ENCODE measurements around the gene ASIC5.
"Not testable (repeated sequence)": the region's sequence is repeated elsewhere in the genome, so short reads cannot be mapped to it uniquely, and the experiment has no call there.

ASIC5 gene, protein sequence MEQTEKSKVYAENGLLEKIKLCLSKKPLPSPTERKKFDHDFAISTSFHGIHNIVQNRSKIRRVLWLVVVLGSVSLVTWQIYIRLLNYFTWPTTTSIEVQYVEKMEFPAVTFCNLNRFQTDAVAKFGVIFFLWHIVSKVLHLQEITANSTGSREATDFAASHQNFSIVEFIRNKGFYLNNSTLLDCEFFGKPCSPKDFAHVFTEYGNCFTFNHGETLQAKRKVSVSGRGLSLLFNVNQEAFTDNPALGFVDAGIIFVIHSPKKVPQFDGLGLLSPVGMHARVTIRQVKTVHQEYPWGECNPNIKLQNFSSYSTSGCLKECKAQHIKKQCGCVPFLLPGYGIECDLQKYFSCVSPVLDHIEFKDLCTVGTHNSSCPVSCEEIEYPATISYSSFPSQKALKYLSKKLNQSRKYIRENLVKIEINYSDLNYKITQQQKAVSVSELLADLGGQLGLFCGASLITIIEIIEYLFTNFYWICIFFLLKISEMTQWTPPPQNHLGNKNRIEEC

DNA sequence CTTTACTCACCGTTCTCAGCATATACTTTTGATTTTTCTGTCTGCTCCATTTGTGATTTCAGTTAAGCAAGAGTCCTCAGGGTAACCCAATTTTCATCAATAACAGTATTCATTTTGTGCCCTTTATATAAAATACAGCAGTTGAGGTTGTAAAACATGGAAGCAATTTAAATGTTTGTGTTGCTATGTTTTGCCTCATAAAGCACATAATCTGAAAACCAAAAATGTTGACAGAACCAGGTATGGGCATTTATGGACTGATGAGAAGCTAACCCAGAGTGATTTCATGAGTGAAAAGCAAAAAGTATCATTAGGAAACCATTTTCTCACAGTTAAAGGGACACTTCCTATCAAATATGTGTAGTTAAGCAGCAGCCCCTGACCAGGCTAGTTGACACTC, at the start of gene ASIC5:
Gene ASIC5, minus strand, starts transcription at position 101 of the 400 bp plus-strand sequence. Its CDS starts 51 bp downstream, at position 50.
- DNase-seq (ENCODE audit: low read depth in 2 of 2), result no peak

DNA sequence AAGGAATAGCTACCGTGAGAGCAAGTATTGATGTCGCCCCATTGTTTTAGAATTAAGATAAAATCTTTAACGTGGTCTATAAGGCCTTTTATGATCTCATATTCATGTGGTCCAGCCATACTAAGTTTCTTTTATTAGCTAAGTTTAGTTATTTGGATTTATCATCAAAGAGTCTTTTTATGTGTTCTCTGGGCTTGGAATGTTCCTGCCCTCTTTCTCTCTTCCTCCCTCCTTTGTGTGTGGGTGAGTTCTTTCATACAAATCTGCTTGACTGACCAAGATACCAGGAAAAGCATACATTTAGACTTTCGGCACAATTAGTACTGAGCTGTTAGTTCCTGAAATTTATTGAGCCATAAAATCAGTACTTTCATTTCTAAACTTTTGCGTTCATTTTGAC, 48.7 kb upstream of the ASIC5 start:
- no peak for DNase-seq (ENCODE audit: low read depth in 2 of 2)

DNA sequence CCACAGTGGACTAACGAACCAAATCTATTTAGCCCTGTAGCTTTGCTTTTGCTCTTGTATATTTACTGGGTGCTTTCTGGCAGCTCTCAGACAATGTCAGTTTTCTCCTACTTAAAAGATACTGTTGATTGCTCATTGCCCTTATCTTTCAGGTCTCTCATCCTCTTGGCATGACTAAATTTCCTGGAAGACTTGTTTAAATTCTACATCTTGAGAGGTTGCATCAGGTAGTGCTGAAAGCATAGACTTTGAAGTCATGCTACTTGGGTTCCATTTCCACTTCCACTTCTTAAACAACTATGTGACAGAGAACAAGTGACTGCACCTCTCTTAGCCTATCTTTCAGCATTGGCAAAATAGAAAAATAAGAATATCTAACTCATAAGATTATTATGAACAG, 45.8 kb upstream of the ASIC5 start:
- no peak for DNase-seq (ENCODE audit: low read depth in 2 of 2)

DNA sequence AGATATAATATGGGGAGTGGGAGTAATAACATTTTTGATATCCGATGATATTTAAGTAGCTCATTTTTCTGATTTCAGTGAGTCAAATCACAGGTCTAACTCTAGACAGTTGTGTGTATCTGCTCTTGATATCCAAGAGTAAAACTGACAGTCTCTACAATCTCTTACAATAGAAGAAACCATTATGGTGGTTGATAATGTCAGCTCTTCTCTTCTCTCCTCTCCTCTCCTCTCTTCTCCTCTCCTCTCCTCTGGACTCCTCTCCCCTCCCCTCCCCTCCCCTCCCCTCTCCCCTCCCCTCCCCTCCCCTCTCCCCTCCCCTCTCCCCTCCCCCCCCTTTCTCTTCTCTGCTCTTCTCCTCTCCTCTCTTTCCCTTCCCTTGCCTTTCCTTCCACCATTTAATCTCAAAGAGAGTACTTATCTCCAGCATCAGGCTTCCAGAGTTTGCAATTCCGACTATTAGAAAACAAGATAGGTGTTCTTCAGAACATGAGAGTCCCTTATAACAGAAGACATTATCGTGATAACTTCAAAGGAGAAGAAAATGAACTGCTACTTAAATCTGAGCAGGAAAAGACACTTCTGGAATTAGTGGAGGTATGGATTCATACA, 43.6 kb upstream of the ASIC5 start:
- DNase-seq (ENCODE audit: low read depth in 2 of 2), result no peak

DNA sequence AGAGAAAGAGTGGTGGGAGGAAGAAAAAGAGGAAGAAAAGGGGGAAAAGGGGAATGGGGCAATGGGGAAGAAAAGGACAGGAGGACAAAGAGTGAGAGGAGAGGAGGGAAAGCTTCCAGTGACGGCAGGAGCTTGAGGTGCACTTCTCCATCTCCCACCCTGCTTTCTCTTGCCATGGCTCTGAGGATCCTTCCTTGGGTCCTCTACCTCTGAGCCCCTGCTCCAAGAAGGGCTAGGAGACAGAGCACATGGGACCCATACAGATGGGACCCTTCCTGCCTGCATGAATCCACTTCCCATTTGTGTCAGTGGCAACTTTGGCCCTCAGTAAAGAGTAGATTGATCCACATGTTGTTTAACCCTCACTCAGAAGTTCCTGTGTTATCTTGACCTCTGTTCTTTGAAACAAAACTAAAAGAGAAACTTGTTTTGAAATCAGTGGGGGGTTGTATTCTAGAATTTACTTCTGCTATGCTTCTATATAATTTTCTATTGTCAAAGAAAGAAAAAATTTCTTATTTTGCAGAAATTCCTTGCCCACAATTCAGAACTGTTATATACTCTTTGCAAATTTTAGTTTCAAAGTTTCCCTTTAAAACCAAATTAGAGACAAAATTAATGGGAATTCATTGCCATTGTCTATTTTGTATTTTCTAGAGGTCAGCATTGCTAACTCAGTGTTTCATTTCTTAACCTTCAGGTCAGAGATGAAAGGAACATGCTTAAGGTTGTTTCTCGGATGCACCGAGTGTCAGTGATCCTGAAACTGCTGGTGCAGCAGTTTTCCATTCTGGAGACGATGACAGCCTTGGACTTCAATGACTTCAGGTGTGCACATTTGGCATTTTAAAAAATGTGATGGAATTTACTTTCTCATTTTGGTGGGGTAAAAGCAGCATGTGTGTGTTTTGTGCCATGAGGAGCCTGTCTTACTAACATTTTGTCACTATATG, 42.4 kb upstream of the ASIC5 start:
- DNase-seq (ENCODE audit: low read depth in 2 of 2), result no peak

DNA sequence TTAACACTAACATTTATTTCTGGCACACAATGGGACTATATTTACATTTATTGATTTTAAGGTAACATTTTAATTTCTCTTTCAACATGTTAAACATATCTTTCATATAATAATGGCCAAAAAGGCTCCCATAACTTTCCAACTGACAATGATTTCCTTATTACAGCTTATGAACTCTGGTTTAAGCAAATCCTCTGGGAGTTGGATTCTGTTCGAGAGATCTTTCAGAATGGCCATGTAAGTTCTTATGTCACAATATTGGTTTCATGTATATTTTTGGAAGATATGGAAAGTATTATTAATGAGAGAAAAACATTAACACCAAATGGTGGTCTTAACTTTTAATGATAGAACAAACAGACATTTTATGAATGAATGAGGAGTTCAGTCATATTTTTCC, 41.5 kb upstream of the ASIC5 start:
- DNase-seq (ENCODE audit: low read depth in 2 of 2), result no peak

DNA sequence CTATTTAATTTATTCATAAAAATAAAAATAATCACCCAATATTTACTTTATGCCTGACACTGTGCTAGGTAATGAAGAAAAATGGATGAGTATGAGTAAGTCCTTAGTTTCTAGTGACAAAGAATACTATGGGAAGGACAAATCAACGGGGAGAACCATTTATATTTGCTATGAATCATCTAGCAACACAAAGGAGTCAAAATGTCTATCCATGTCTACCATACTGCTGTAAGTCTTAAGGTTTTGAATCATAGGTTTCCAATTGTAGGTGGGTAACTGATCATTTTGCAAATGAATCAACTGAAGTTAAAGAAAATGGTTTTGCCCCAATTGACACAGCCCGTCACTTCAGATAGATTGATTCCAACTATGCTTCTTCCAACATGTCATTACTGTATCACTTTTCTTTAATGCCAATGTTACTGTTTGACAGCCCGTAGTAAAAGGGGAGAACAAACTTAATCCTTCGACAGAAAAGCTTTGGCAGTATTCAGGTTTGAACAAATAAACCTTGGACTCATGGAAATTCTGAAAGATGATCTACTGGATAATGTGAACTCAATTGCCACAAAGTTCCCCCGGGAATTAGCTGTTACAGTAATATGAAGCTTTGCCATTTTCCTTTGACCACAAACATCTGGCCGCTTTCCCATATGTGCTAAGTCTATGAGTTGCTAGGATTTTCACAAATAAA, 40.6 kb upstream of the ASIC5 start:
- no peak for DNase-seq (ENCODE audit: low read depth in 2 of 2)

DNA sequence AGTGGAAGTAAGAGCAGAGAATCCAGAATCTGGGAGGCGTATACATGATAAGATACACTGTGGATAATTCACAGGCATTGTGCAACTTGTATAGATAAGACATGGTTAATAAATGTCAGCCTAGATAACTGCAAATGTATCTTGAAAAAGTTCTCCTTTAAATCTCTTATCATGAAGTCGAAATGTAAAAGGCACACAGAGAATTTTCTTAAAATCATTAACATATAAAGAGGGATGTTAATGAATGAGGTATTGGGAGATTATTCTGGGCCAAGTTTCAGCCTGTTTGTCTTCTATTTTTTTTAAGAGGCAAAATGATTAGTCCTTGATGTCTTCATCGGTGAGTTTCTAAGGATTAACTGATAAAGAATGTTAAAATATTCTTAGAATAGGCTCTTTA, 38.3 kb upstream of the ASIC5 start:
- DNase-seq (ENCODE audit: low read depth in 2 of 2), result no peak

DNA sequence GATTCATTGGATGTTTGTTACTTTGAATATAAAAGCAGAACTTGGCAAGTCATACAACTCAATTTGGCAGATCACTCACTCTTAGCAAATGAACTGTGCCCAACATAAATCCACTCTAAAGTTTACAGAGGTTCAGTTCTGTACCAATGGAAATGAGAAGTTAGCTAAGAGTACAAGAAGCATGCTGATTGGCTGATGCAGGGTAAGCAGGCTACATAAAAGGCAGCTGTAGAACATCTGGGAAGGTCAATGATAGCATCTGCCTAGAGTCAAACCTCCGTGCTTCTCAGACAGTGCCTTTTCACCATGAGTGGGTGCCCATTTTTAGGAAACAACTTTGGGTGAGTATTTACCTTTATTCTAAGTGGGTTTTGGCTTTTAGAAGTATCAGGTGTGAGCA, 37.4 kb upstream of the ASIC5 start, which contains the start of gene TDO2:
Gene TDO2, plus strand, starts transcription at position 244 of the 400 bp plus-strand sequence. Its CDS starts 63 bp downstream, at position 307.
- no peak for DNase-seq (ENCODE audit: low read depth in 2 of 2)

DNA sequence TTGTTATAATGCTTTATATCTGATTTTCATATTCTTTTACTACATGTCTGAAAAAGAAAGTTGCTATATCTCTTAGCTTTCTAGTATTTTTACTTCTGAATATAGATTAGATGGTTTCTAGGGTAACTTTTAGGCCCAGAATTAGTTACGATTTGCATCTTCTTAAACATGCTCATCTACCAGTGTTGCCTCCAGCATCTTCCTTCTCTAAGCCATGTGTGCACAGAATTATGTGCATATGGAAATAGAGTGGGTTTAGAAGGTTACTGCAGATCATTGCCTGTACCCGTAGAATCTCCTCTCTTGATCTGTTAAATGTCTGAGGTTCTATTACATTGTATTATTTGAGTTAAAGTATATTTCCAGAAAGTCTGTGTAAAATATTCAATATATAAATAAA, 34.9 kb upstream of the ASIC5 start:
- no peak for DNase-seq (ENCODE audit: low read depth in 2 of 2)

DNA sequence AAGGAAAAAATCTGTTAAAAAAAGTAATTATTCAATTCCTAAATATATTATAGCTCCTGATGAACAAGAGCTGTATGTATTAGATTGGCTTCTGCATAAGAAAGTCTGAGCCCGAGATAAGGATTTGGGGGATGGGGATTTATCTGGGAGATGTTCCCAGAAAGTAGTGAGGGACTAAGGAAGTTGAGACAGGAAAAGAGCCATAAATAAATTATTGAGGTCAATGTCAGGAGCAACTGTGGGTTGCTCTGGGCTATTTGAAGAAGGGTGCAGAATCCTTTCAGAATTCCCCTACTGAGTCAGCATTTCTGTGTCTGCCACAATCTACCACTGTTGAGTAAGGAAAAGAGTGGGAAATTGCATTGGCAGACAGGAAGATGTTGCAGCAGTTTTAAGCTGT, 34.3 kb upstream of the ASIC5 start:
- DNase-seq (ENCODE audit: low read depth in 2 of 2), result no peak

DNA sequence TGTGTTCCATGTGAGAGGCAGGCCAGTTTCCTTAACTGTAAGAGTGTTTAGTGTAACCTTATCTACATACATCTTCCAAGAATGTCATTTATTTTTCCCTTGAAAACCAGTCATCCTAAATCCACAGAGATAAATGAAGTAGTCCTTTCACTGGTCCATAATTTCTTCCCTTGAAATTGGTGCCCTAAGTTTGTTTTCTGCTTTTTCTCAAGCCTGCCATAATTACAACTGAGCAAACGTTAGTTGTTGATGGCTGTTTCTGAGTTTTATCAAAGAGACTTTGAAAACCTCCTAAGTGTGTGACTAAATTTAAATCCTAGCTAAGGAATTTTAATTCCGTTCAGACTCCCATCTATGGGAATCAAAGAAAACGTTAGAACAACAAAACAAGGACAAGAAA, 33.8 kb upstream of the ASIC5 start:
- DNase-seq (ENCODE audit: low read depth in 2 of 2), result no peak

DNA sequence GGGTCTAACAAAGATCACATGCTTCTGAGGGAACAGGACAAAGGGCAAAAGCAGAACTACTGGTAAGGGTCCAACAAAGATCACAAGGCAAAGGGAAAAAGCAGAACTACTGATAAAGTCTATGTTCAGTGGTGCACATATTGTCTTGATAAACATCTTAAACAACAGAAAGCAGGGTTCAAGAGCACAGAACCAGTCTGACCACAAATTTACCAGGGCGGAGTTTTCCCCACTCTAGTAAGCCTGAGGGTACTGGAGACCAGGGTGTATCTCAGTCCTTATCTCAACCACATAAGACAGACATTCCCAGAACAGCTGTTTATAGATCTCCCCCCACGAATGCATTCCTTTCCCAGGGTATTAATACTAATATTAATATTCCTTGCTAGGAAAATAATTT, 32.3 kb upstream of the ASIC5 start:
- DNase-seq (ENCODE audit: low read depth in 2 of 2), result not testable (repeated sequence)

DNA sequence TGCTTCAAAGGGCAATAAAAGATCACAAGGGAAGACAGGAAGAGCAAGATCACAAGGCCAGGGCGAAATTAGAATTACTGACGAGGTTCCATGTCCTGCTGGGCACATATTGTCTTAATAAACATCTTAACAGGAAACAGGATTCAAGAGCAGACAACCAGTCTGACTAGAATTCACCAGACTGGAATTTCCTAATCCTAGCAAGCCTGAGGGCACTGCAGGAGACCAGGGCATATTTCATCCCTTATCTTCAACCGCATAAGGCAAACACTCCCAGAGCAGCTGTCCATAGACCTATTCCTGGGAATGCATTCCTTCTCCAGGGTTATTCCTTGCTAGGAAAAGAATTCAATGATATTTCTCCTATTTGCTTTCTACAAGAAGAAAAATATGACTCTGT, 25.0 kb upstream of the ASIC5 start:
- DNase-seq (ENCODE audit: low read depth in 2 of 2), result no peak

DNA sequence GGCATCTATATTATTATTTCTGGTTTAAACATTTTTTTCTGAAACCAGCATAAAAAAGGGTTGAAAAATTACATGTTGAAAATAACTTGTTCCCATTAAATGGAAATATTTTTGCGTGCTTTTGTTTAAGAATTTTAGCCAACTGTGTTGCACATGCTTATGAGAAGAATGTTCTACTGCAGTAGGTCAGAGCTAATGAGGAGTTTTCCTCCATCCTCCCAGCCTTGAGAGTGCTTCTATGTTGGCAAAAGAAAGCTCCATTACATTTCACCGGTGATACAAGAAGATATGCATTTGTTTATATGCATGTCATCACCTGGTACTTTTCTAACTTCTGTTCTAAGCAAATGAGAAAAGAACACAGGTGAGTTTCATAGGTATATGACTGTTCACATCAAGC, 23.9 kb upstream of the ASIC5 start:
- no peak for DNase-seq (ENCODE audit: low read depth in 2 of 2)

DNA sequence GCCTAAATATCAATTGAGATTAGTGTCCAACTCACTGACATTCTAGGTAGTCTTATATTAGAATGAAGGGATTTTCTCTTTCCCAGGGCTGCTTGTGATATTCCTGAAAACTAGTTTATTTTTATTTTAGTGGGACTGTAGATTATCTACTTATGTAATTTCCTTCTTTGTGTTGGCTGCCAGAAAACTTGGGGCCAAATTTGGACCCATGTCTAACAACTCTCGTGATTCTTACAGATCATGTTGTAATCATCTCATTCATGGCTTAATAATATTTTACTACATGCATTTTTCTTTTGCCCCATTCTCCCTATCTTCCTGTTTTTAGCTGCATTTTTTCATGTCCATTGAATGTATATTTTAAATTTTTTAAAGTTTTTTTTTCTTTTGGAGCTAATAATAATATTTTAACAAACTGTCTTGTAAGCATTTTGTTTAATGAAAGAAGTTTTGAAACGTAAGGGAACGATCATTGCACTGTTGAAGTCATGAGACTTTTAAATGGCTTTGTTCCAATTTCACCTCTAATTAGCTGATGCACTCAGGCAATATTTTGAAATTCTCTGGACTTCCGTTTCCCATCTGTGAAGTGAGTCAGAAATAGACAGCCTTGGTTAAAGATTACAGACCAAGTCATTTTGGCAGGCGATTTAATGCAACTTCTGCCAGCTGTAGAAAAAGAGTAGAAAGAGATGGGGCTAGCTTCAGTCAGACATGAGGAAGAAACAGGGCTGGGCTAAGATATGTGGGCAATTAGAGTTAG, 23.1 kb upstream of the ASIC5 start:
- no peak for DNase-seq (ENCODE audit: low read depth in 2 of 2)

DNA sequence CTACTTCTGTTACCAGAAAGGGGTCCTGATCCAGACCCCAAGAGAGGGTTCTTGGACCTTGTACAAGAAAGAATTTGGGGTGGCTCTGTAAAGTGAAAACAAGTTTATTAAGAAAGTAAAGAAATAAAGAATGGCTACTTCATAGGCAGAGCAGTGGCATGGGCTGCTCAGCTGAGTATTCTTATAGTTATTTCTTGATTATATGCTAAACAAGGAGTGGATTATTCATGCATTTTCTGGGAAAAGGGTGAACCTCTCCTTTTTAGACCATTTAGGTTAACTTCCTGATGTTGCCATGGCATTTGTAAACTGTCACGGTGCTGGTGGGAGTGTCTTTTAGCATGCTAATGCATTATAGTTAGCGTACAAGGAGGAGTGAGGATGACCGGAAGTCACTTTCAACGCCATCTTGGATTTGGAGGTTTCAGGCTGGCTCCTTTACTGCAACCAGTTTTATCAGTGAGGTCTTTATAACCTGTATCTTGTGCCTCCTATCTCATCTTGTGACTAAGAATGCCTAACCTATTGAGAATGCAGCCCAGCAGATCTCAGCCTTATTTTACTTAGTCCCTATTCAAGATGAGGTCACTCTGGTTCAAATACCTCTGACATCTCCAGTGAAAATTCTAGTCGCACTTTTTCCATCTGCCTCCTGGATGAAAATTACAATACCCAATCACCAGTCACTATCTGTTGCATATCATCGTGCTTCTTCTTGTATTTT, 21.9 kb upstream of the ASIC5 start:
- DNase-seq (ENCODE audit: low read depth in 2 of 2), result no peak

DNA sequence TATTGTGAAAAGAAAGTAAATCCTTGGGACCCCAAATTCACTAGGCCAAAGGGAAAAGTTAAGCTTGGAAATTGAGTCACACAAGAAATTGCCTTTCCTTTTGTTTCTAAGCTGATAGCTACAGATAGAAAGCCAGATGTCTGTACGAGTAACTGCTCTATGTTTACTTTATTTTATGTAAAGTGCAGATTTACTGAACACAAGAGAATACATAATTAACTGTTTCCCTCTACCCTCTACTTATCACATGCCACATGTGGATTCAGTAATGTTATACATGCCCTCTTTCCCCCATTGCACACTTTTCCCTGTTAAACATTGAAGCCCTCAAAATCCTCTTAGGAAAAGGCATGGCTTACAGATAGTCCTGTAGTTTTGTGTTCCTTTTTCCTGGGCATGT, 21.0 kb upstream of the ASIC5 start:
- DNase-seq (ENCODE audit: low read depth in 2 of 2), result no peak

DNA sequence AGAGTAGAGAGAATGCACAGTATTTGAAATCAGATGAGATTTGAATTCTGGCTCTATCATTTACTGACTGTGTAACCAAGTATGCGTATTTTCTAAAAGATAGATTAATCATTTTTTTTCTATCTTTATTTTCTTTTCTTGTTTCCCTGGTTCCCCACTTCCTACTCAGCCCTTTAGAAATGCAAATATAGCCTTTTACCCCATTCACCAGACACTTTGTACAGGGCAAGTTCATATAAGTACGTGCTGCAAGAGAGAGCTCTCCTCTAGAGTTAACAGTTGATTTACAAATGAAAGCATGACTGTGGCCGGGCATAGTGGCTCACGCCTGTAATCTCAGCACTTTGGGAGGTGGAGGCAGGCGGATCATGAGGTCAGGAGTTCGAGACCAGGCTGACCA, 19.6 kb upstream of the ASIC5 start:
- DNase-seq (ENCODE audit: low read depth in 2 of 2), result no peak

DNA sequence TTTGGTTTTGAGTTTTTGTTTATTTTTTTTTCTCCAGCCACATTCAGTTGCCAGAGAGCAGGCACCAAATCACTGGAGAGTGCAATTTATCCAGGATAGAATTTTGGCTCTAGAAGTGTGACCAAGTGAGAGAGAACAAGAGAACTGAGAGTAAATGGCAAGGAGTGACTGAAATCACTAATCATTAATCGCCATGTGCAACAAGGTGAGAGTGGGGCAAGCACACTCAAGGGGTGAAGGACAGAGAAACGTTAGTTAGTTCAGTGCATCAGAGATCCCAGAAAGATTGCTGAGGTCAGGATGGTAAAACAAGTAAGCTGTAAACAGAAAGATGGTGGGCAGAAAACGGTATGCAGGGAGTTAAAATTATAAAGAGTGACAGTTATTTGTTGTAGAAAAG, 17.8 kb upstream of the ASIC5 start:
- no peak for DNase-seq (ENCODE audit: low read depth in 2 of 2)
